Measurements from ENCODE around the gene GRIA1.

Gene GRIA1

GRCh38 chr5:153618307-153618706 lies 127.8 kb downstream of the GRIA1 start:
- DNase-seq: no peak

- no peak for DNase-seq
Measured at GRCh38 chr5:153618867-153619266, 128.4 kb downstream of the GRIA1 start.

- no peak for DNase-seq
Measured at GRCh38 chr5:153619771-153620170, 129.3 kb downstream of the GRIA1 start.

GRCh38 chr5:153623124-153623523 lies 132.7 kb downstream of the GRIA1 start:
- no peak for DNase-seq

- no peak for DNase-seq
Measured at GRCh38 chr5:153623751-153624450, 133.4 kb downstream of the GRIA1 start.

GRCh38 chr5:153624451-153624765 lies 133.9 kb downstream of the GRIA1 start:
- DNase-seq: no peak

GRCh38 chr5:153625826-153626354 lies 135.4 kb downstream of the GRIA1 start:
- no peak for DNase-seq

GRCh38 chr5:153626836-153627235 lies 136.4 kb downstream of the GRIA1 start:
- DNase-seq: no peak

- no peak for DNase-seq
Measured at GRCh38 chr5:153629027-153629895, 138.8 kb downstream of the GRIA1 start.

GRCh38 chr5:153630546-153630945 lies 140.1 kb downstream of the GRIA1 start:
- DNase-seq: no peak

- no peak for DNase-seq
Measured at GRCh38 chr5:153632748-153633290, 142.3 kb downstream of the GRIA1 start.

- DNase-seq: no peak
Measured at GRCh38 chr5:153636670-153637451, 146.4 kb downstream of the GRIA1 start.

- DNase-seq: no peak
Measured at GRCh38 chr5:153640293-153640692, 149.8 kb downstream of the GRIA1 start.

- no peak for DNase-seq
Measured at GRCh38 chr5:153641183-153641688, 150.8 kb downstream of the GRIA1 start.

- no peak for DNase-seq
Measured at GRCh38 chr5:153654504-153655200, 164.2 kb downstream of the GRIA1 start.

GRCh38 chr5:153655201-153655510 lies 164.7 kb downstream of the GRIA1 start:
- DNase-seq: no peak

GRCh38 chr5:153658149-153658548 lies 167.7 kb downstream of the GRIA1 start:
- no peak for DNase-seq

- DNase-seq: no peak
Measured at GRCh38 chr5:153658606-153659005, 168.1 kb downstream of the GRIA1 start.

GRCh38 chr5:153659039-153659736 lies 168.7 kb downstream of the GRIA1 start:
- DNase-seq: no peak

GRCh38 chr5:153660919-153661318 lies 170.4 kb downstream of the GRIA1 start:
- DNase-seq: no peak

GRCh38 chr5:153661897-153662296 lies 171.4 kb downstream of the GRIA1 start:
- DNase-seq: no peak

- no peak for DNase-seq
Measured at GRCh38 chr5:153670101-153670500, 179.6 kb downstream of the GRIA1 start.
